NCI-H1092 treated with DMSO at 0.1 percent for 48 hours (cell line): ENCODE data around the gene SLC38A2.
"Not testable (repeated sequence)": the region's sequence is repeated elsewhere in the genome, so short reads cannot be mapped to it uniquely, and the experiment has no call there.

Experiments
- DNase-seq: peaks from one replicate; lab custom pipeline; 2025; lab: John Stamatoyannopoulos, UW

The SLC38A2 gene

GRCh38 chr12:46372544-46373300 lies at the start of gene SLC38A2:
TSS of gene SLC38A2 (minus strand) at chr12:46372773. CDS start at chr12:46371293, 1,480 bp downstream.
- peak; percentile 98 for DNase-seq

GRCh38 chr12:46419675-46420074 lies 47.1 kb upstream of the SLC38A2 start:
- DNase-seq, result no peak

GRCh38 chr12:46415552-46415951 lies 43.0 kb upstream of the SLC38A2 start:
- DNase-seq, result no peak

GRCh38 chr12:46414591-46415268 lies 42.2 kb upstream of the SLC38A2 start:
- no peak for DNase-seq

GRCh38 chr12:46413368-46413767 lies 40.8 kb upstream of the SLC38A2 start:
- no peak for DNase-seq

GRCh38 chr12:46412857-46413256 lies 40.3 kb upstream of the SLC38A2 start:
- DNase-seq, result no peak

GRCh38 chr12:46410495-46410894 lies 37.9 kb upstream of the SLC38A2 start:
- no peak for DNase-seq

GRCh38 chr12:46409974-46410373 lies 37.4 kb upstream of the SLC38A2 start:
- DNase-seq, result no peak

- DNase-seq, result no peak
Observed at GRCh38 chr12:46409342-46409741, 36.8 kb upstream of the SLC38A2 start.

- no peak for DNase-seq
Observed at GRCh38 chr12:46408441-46408840, 35.9 kb upstream of the SLC38A2 start.

GRCh38 chr12:46407361-46407760 lies 34.8 kb upstream of the SLC38A2 start:
- no peak for DNase-seq

GRCh38 chr12:46406352-46407027 lies 33.9 kb upstream of the SLC38A2 start:
- DNase-seq, result no peak

- DNase-seq, result no peak
Observed at GRCh38 chr12:46404733-46405132, 32.2 kb upstream of the SLC38A2 start.

- DNase-seq, result no peak
Observed at GRCh38 chr12:46404225-46404631, 31.7 kb upstream of the SLC38A2 start.

GRCh38 chr12:46403719-46404070 lies 31.1 kb upstream of the SLC38A2 start:
- DNase-seq, result no peak

- DNase-seq, result no peak
Observed at GRCh38 chr12:46402941-46403718, 30.6 kb upstream of the SLC38A2 start.

GRCh38 chr12:46402451-46402850 lies 29.9 kb upstream of the SLC38A2 start:
- DNase-seq, result no peak

- no peak for DNase-seq
Observed at GRCh38 chr12:46401662-46402061, 29.1 kb upstream of the SLC38A2 start.

GRCh38 chr12:46400406-46400805 lies 27.8 kb upstream of the SLC38A2 start:
- no peak for DNase-seq

- DNase-seq, result not testable (repeated sequence)
Observed at GRCh38 chr12:46399461-46400248, 27.1 kb upstream of the SLC38A2 start.

GRCh38 chr12:46396826-46397225 lies 24.3 kb upstream of the SLC38A2 start:
- DNase-seq, result no peak
